Globus pallidus (tissue), 1 donor: ENCODE data around the gene TMEM221.
A peak's percentile ranks its signal among the peaks of the same experiment; 100 is the strongest.

Experiments used
- DNase-seq: peaks from one replicate; pipeline ENCODE4 v3.0.0-alpha.2; 2015; ENCODE audit warnings: low spot score

Gene TMEM221

GRCh38 chr19:17405250-17406045 is 43.0 kb downstream of the TMEM221 start, which contains the start of gene BST2:
Gene BST2 (minus strand): TSS chr19:17405630. CDS start chr19:17405575, 55 bp downstream.
- DNase-seq, result peak; percentile 68

GRCh38 chr19:17404621-17405249 is 43.7 kb downstream of the TMEM221 start:
- no peak for DNase-seq

- DNase-seq, result no peak
These were observed 44.5 kb downstream of the TMEM221 start for GRCh38 chr19:17404015-17404414.

GRCh38 chr19:17402982-17403855 is 45.2 kb downstream of the TMEM221 start:
- no peak for DNase-seq

GRCh38 chr19:17401628-17402027 is 46.8 kb downstream of the TMEM221 start:
- DNase-seq, result no peak

- no peak for DNase-seq
These were observed 49.5 kb downstream of the TMEM221 start for GRCh38 chr19:17398902-17399527.

- no peak for DNase-seq
These were observed 53.5 kb downstream of the TMEM221 start for GRCh38 chr19:17394891-17395415.

- DNase-seq, result no peak
These were observed 54.6 kb downstream of the TMEM221 start, which contains the start of gene CCDC194 for GRCh38 chr19:17393914-17394313. Gene CCDC194 (minus strand): TSS chr19:17394196. CDS start chr19:17394158, 38 bp downstream.

GRCh38 chr19:17393002-17393401 is 55.5 kb downstream of the TMEM221 start:
- no peak for DNase-seq

GRCh38 chr19:17391371-17392151 is 56.9 kb downstream of the TMEM221 start:
- no peak for DNase-seq

GRCh38 chr19:17390665-17391370 is 57.6 kb downstream of the TMEM221 start:
- peak; percentile 83 for DNase-seq

- no peak for DNase-seq
These were observed 58.4 kb downstream of the TMEM221 start for GRCh38 chr19:17389957-17390664.

- DNase-seq, result no peak
These were observed 59.2 kb downstream of the TMEM221 start for GRCh38 chr19:17389288-17389687.

GRCh38 chr19:17385878-17386611 is 62.4 kb downstream of the TMEM221 start:
- DNase-seq, result no peak
